ENCODE results near the gene INHBB. TPM values are rescaled to one million over a fixed set of nuclear protein-coding genes. Genes with fewer than 3 reads are reported as not detected.

INHBB gene
- total and polyA plus RNA-seq, 5 experiments from 2014 or later: not detected

- Mint-ChIP-seq H3K4me3 (peak overlapping the region; percentile 70 to 89 (median 83)), H3K9me3 (peaks cover 0 to 2% (median 0%) of the 10 kb centered on the region in 9 donors), H3K4me1 (peaks cover 7 to 31% (median 28%) of the 10 kb centered on the region in 4 donors), H3K27me3 (peaks cover 24 to 63% (median 48%) of the 10 kb centered on the region in 5 donors), H3K36me3 (peaks cover 0 to 2% (median 0%) of the 10 kb centered on the region in 3 donors), H3K27ac (peak overlapping the region in 1 of 10 donors; percentile 0)
- DNase-seq (no peak), ATAC-seq (peak in 1 of 2 donors; percentile 20)
- POLR2A ChIA-PET: interaction anchor here (0.6 kb wide), 1 partner anchor 1968 kb away, joined by 3 read pairs; no protein-coding TSS in a partner anchor
These were observed 877 bp downstream of the INHBB start for GRCh38 chr2:120346667-120347358.

GRCh38 chr2:120347396-120348060, 1.6 kb downstream of the INHBB start:
- DNase-seq (no peak), ATAC-seq (no peak)
- H3K27me3 Mint-ChIP-seq: peaks cover 21 to 62% (median 45%) of the 10 kb centered on the region in 5 donors
- peaks cover 0 to 2% (median 0%) of the 10 kb centered on the region in 9 donors for H3K9me3 Mint-ChIP-seq
- H3K36me3 Mint-ChIP-seq: peaks cover 0 to 2% (median 0%) of the 10 kb centered on the region in 3 donors
- no peak overlapping the region for H3K27ac Mint-ChIP-seq
- peaks cover 7 to 29% (median 23%) of the 10 kb centered on the region in 4 donors for H3K4me1 Mint-ChIP-seq
- POLR2A ChIA-PET: interaction anchor here (0.6 kb wide), 1 partner anchor 1967 kb away, joined by 3 read pairs; no protein-coding TSS in a partner anchor
- H3K4me3 Mint-ChIP-seq: peak overlapping the region; percentile 55 to 89 (median 82)

GRCh38 chr2:120348134-120348736, 2.3 kb downstream of the INHBB start:
- Mint-ChIP-seq H3K36me3 (peaks cover 0 to 2% (median 0%) of the 10 kb centered on the region in 3 donors), H3K27me3 (peaks cover 15 to 55% (median 38%) of the 10 kb centered on the region in 5 donors), H3K4me1 (peaks cover 3 to 21% (median 17%) of the 10 kb centered on the region in 4 donors), H3K4me3 (peak overlapping the region in 3 of 10 donors; percentile 11 to 89 (median 36)), H3K27ac (no peak overlapping the region), H3K9me3 (peaks cover 0 to 2% (median 0%) of the 10 kb centered on the region in 9 donors)
- POLR2A ChIA-PET: interaction anchor here (0.7 kb wide), 1 partner anchor 613 kb away, joined by 3 read pairs; no protein-coding TSS in a partner anchor
- no peak for DNase-seq
- no peak for ATAC-seq

GRCh38 chr2:120348737-120349439, 3.0 kb downstream of the INHBB start:
- no peak for ATAC-seq
- Mint-ChIP-seq H3K27me3 (peaks cover 11 to 60% (median 33%) of the 10 kb centered on the region in 5 donors), H3K9me3 (peaks cover 0 to 2% (median 0%) of the 10 kb centered on the region in 9 donors), H3K4me1 (peaks cover 3 to 15% (median 12%) of the 10 kb centered on the region in 4 donors), H3K4me3 (peak overlapping the region in 3 of 10 donors; percentile 36 to 53 (median 41)), H3K27ac (peak overlapping the region in 1 of 10 donors; percentile 56), H3K36me3 (no peaks in the 10 kb centered on the region)
- DNase-seq: no peak
- POLR2A ChIA-PET: interaction anchor here (0.7 kb wide), 1 partner anchor 614 kb away, joined by 3 read pairs; no protein-coding TSS in a partner anchor

- POLR2A ChIA-PET: no interaction called here
- Mint-ChIP-seq H3K36me3 (no peaks in the 10 kb centered on the region), H3K4me3 (no peak overlapping the region), H3K27me3 (peaks cover 11 to 64% (median 36%) of the 10 kb centered on the region in 5 donors), H3K9me3 (peaks cover 0 to 2% (median 0%) of the 10 kb centered on the region in 9 donors), H3K27ac (peak overlapping the region in 1 of 10 donors; percentile 56), H3K4me1 (peaks cover 3 to 14% (median 12%) of the 10 kb centered on the region in 4 donors)
- no peak for ATAC-seq
- no peak for DNase-seq
These were observed 3.5 kb downstream of the INHBB start for GRCh38 chr2:120349440-120349921.

GRCh38 chr2:120350080-120350479, 4.1 kb downstream of the INHBB start:
- Mint-ChIP-seq H3K9me3 (peaks cover 0 to 2% (median 0%) of the 10 kb centered on the region in 9 donors), H3K36me3 (no peaks in the 10 kb centered on the region), H3K4me1 (peaks cover 3 to 14% (median 12%) of the 10 kb centered on the region in 4 donors), H3K27ac (no peak overlapping the region), H3K4me3 (no peak overlapping the region), H3K27me3 (peaks cover 11 to 64% (median 38%) of the 10 kb centered on the region in 5 donors)
- no peak for ATAC-seq
- POLR2A ChIA-PET: no interaction called here
- no peak for DNase-seq

- no peak for ATAC-seq
These were observed 4.9 kb downstream of the INHBB start for GRCh38 chr2:120350801-120351320.

GRCh38 chr2:120352696-120353590, 7.0 kb downstream of the INHBB start:
- ATAC-seq (no peak), DNase-seq (no peak)
- no peaks in the 10 kb centered on the region for H3K9me3 Mint-ChIP-seq
- peaks cover 0 to 3% (median under 1%) of the 10 kb centered on the region in 4 donors for H3K4me1 Mint-ChIP-seq
- peaks cover 6 to 53% (median 25%) of the 10 kb centered on the region in 5 donors for H3K27me3 Mint-ChIP-seq
- H3K4me3 Mint-ChIP-seq: no peak overlapping the region
- peak overlapping the region in 1 of 10 donors; percentile 27 for H3K27ac Mint-ChIP-seq
- no peaks in the 10 kb centered on the region for H3K36me3 Mint-ChIP-seq
- POLR2A ChIA-PET: no interaction called here

More at GRCh38 chr2:120350801-120351320, 4.9 kb downstream of the INHBB start:
- H3K27ac Mint-ChIP-seq: peak overlapping the region in 1 of 10 donors; percentile 24
- H3K36me3 Mint-ChIP-seq: no peaks in the 10 kb centered on the region
- H3K4me1 Mint-ChIP-seq: peaks cover 3 to 14% (median 12%) of the 10 kb centered on the region in 4 donors
- POLR2A ChIA-PET: no interaction called here
- H3K9me3 Mint-ChIP-seq: peaks cover 0 to 2% (median 0%) of the 10 kb centered on the region in 9 donors
- peak overlapping the region in 1 of 10 donors; percentile 35 for H3K4me3 Mint-ChIP-seq
- no peak for DNase-seq
- peaks cover 11 to 64% (median 38%) of the 10 kb centered on the region in 5 donors for H3K27me3 Mint-ChIP-seq

- DNase-seq (no peak), ATAC-seq (no peak)
- Mint-ChIP-seq H3K4me1 (peaks cover 0 to 3% (median 0%) of the 10 kb centered on the region in 4 donors), H3K27ac (peak overlapping the region in 1 of 10 donors; percentile 27), H3K4me3 (no peak overlapping the region), H3K36me3 (no peaks in the 10 kb centered on the region), H3K27me3 (peaks cover 3 to 52% (median 24%) of the 10 kb centered on the region in 5 donors), H3K9me3 (no peaks in the 10 kb centered on the region)
- POLR2A ChIA-PET: no interaction called here
These were observed 7.6 kb downstream of the INHBB start for GRCh38 chr2:120353591-120353898.

GRCh38 chr2:120353931-120354330, 8.0 kb downstream of the INHBB start:
- Mint-ChIP-seq H3K27ac (peak overlapping the region in 2 of 10 donors; percentile 2 to 27), H3K36me3 (no peaks in the 10 kb centered on the region), H3K4me3 (no peak overlapping the region), H3K27me3 (peaks cover 2 to 48% (median 20%) of the 10 kb centered on the region in 5 donors), H3K4me1 (peaks cover 0 to 2% (median 0%) of the 10 kb centered on the region in 4 donors), H3K9me3 (no peaks in the 10 kb centered on the region)
- ATAC-seq (no peak), DNase-seq (no peak)
- POLR2A ChIA-PET: no interaction called here

- peaks cover 0 to 43% (median 16%) of the 10 kb centered on the region in 5 donors for H3K27me3 Mint-ChIP-seq
- POLR2A ChIA-PET: no interaction called here
- ATAC-seq (no peak), DNase-seq (no peak)
- H3K27ac Mint-ChIP-seq: peak overlapping the region in 1 of 10 donors; percentile 3
- H3K36me3 Mint-ChIP-seq: no peaks in the 10 kb centered on the region
- H3K4me1 Mint-ChIP-seq: no peaks in the 10 kb centered on the region
- no peaks in the 10 kb centered on the region for H3K9me3 Mint-ChIP-seq
- H3K4me3 Mint-ChIP-seq: no peak overlapping the region
These were observed 8.5 kb downstream of the INHBB start for GRCh38 chr2:120354467-120354866.

Data from naive thymus-derived CD8-positive, alpha-beta T cell (primary cell).